Measurements from ENCODE around the gene AMZ1. TPM values are rescaled to one million over a fixed set of nuclear protein-coding genes. Genes with fewer than 3 reads are reported as not detected.

Gene AMZ1
- total and polyA plus RNA-seq, 2 experiments from 2014 or later = 1.4 TPM; not detected in 1

DNA sequence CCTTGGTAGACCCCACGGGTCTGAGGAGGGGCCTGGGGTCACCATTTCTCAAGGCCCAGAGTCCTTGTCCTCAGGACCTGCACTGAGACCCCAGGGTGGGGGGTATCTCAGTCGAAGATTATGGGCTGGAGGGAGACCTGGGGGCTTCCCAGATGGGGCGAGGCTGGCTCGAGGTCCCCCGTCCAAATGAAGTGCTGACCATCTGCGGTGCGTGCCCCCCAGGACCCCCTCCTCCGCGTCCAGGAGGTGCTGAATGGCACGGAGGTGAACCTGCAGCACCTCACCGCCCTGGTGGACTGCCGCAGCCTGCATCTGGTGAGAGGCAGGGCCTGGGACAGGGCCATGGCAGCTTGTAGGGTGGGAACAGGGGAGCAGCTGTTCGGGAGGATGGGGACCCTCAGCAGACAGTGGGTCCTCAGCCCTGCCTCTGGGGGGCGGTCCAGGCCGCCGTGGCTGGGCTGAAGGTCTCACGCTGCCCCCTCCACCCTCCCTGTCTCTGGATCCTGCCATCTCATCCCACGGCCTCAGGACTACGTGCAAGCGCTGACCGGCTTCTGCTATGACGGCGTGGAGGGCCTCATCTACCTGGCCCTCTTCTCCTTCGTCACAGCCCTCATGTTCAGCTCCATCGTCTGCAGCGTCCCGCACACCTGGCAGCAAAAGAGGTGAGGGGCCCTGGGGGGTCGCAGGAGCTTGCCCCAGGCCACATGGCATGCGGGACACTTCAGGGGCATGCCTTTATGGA lies 32.0 kb upstream of the AMZ1 start:
- Histone ChIP-seq H3K4me2 (no peak overlapping the region), H4K20me1 (ENCODE audit: insufficient read depth, poor library complexity, severe bottlenecking) (no peaks in the 10 kb centered on the region), H3K27me3 (no peaks in the 10 kb centered on the region), H3K9me2 (replicated peaks; ENCODE audit: insufficient read depth) (no peaks in the 10 kb centered on the region), H2AFZ (no peak overlapping the region), H3K27ac (no peak overlapping the region), H3K79me2 (no peaks in the 10 kb centered on the region), H3K4me1 (ENCODE audit: insufficient read depth) (no peaks in the 10 kb centered on the region), H3K9me3 (ENCODE audit: low read depth) (no peaks in the 10 kb centered on the region), H3K36me3 (replicated peaks; ENCODE audit: insufficient read depth, low read depth) (no peaks in the 10 kb centered on the region), H3K4me3 (no peak overlapping the region)
- TF ChIP-seq, protein P1, sequence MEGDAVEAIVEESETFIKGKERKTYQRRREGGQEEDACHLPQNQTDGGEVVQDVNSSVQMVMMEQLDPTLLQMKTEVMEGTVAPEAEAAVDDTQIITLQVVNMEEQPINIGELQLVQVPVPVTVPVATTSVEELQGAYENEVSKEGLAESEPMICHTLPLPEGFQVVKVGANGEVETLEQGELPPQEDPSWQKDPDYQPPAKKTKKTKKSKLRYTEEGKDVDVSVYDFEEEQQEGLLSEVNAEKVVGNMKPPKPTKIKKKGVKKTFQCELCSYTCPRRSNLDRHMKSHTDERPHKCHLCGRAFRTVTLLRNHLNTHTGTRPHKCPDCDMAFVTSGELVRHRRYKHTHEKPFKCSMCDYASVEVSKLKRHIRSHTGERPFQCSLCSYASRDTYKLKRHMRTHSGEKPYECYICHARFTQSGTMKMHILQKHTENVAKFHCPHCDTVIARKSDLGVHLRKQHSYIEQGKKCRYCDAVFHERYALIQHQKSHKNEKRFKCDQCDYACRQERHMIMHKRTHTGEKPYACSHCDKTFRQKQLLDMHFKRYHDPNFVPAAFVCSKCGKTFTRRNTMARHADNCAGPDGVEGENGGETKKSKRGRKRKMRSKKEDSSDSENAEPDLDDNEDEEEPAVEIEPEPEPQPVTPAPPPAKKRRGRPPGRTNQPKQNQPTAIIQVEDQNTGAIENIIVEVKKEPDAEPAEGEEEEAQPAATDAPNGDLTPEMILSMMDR (IDR thresholded peaks at IDR 0.05; ENCODE audit: poor library complexity) = no peak
- TF ChIP-seq EZH2 (IDR thresholded peaks at IDR 0.05; ENCODE audit: borderline replicate concordance) (no peak), EZH2phosphoT487 (IDR thresholded peaks at IDR 0.05; ENCODE audit: low read depth, severe bottlenecking, unreplicated experiment) (no peak)
- DNase-seq (ENCODE audit: low spot score) = no peak
- WGBS (ENCODE audit: low lambda C conversion rate, missing lambda C conversion rate) = 98% methylated on average over 27 of the region's 29 CpGs

DNA sequence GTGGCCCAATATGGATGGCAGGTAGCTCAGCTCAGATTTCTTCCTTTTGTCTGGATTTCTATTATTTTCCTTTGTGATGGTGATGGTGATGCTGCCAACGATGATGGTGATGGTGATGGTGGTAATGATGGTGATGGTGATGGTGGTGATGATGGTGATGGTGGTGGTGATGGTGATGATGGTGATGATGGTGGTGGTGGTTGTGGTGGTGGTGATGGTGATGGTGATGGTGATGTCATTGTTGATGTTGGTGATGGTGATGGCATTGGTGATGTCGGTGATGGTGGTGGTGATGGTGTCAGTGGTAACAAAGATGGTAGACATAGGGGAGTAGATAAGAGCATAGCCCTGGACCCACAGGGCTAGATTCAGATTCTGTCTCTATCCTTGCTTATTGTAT lies 30.8 kb upstream of the AMZ1 start:
- no peak overlapping the region for H3K27ac ChIP-seq
- no peak overlapping the region for H3K4me3 ChIP-seq
- no peaks in the 10 kb centered on the region for H3K9me3 ChIP-seq (ENCODE audit: low read depth)
- no peak for DNase-seq (ENCODE audit: low spot score)
- H2AFZ ChIP-seq = no peak overlapping the region
- no peak overlapping the region for H3K4me2 ChIP-seq
- no peaks in the 10 kb centered on the region for H3K36me3 ChIP-seq (replicated peaks; ENCODE audit: insufficient read depth, low read depth)
- no peaks in the 10 kb centered on the region for H3K79me2 ChIP-seq
- no peaks in the 10 kb centered on the region for H4K20me1 ChIP-seq (ENCODE audit: insufficient read depth, poor library complexity, severe bottlenecking)
- H3K9me2 ChIP-seq (replicated peaks; ENCODE audit: insufficient read depth) = no peaks in the 10 kb centered on the region
- no peaks in the 10 kb centered on the region for H3K4me1 ChIP-seq (ENCODE audit: insufficient read depth)
- TF ChIP-seq EZH2phosphoT487 (IDR thresholded peaks at IDR 0.05; ENCODE audit: low read depth, severe bottlenecking, unreplicated experiment) (no peak), EZH2 (IDR thresholded peaks at IDR 0.05; ENCODE audit: borderline replicate concordance) (no peak)
- TF ChIP-seq, protein P1 (IDR thresholded peaks at IDR 0.05; ENCODE audit: poor library complexity) = no peak
- H3K27me3 ChIP-seq = no peaks in the 10 kb centered on the region
- WGBS (ENCODE audit: low lambda C conversion rate, missing lambda C conversion rate) = 15% methylated on average over 2 of the region's 2 CpGs

DNA sequence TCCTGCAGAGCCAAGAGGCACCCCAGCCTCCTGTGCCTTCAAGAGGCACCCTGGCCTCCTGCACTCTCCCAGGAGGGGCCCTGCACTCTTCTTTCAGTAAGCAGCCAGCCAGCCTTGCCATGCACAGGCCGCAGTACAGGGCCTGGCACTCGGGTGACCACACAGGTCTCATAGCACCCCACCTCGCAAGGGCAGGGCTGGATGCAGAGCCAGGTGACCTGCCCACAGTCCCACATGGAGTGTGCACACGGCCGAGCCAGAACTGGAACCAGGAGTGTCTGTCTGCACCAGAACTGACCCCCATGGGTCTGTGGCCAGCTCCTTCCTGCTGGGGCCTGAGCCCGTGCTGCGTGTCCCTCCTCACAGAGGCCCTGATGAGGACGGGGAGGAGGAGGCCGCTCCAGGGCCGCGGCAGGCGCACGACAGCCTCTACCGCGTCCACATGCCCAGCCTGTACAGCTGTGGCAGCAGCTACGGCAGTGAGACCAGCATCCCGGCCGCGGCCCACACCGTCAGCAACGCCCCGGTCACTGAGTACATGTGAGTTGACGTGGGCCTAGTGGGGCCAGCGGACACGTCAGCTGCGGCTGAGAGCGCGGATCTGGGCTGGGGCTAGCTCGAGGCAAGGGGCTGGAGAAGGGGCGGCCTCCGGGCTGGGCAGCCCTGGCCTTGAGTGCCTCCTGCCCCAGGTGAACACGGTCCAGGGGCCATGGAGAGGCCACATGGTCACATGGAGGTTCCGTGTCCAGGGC lies 29.9 kb upstream of the AMZ1 start:
- Histone ChIP-seq H3K4me2 (no peak overlapping the region), H3K27ac (no peak overlapping the region), H3K4me1 (ENCODE audit: insufficient read depth) (no peaks in the 10 kb centered on the region), H3K4me3 (no peak overlapping the region), H3K9me3 (ENCODE audit: low read depth) (no peaks in the 10 kb centered on the region), H3K9me2 (replicated peaks; ENCODE audit: insufficient read depth) (no peaks in the 10 kb centered on the region), H4K20me1 (ENCODE audit: insufficient read depth, poor library complexity, severe bottlenecking) (no peaks in the 10 kb centered on the region), H3K79me2 (no peaks in the 10 kb centered on the region), H3K27me3 (no peaks in the 10 kb centered on the region), H2AFZ (no peak overlapping the region), H3K36me3 (replicated peaks; ENCODE audit: insufficient read depth, low read depth) (no peaks in the 10 kb centered on the region)
- TF ChIP-seq EZH2 (IDR thresholded peaks at IDR 0.05; ENCODE audit: borderline replicate concordance) = no peak
- no peak for TF ChIP-seq EZH2phosphoT487 (IDR thresholded peaks at IDR 0.05; ENCODE audit: low read depth, severe bottlenecking, unreplicated experiment)
- TF ChIP-seq, protein P1 (IDR thresholded peaks at IDR 0.05; ENCODE audit: poor library complexity) = no peak
- WGBS (ENCODE audit: low lambda C conversion rate, missing lambda C conversion rate) = 95% methylated on average over 31 of the region's 33 CpGs
- no peak for DNase-seq (ENCODE audit: low spot score)

Data from hepatocyte (in vitro differentiated cells).